DND-41 (cell line): ENCODE results near the gene TEKT2.

ENCODE experiments used
- ATAC-seq: fragments of 200-7000 bp; cut with Tn5 transposase; 3 replicates; pipeline ENCODE4 v1.9.1; 2021; ENCODE audit warnings: low read depth; ENCODE audit not compliant: insufficient read depth
- DNase-seq: peaks from one replicate; pipeline ENCODE4 v3.0.0-alpha.2; 2020
- H2AFZ ChIP-seq: 2 replicates; pipeline ENCODE4 v1.6.0; 2012; ENCODE audit warnings: low read depth, low read length
- H3K27ac ChIP-seq: 2 replicates; pipeline ENCODE4 v1.5.1; 2012; ENCODE audit warnings: low read length, inconsistent platforms
- H3K27me3 ChIP-seq: fragments of 200-600 bp; sonication (generic); 2 replicates; pipeline ENCODE4 v1.6.0; 2012; ENCODE audit warnings: low read length, mild to moderate bottlenecking, inconsistent platforms; ENCODE audit not compliant: insufficient read depth, poor library complexity
- H3K36me3 ChIP-seq: 2 replicates; pipeline ENCODE4 v1.5.1; 2012; ENCODE audit warnings: low read length, inconsistent platforms; ENCODE audit not compliant: insufficient read depth
- H3K4me1 ChIP-seq: 2 replicates; pipeline ENCODE4 v1.5.1; 2012; ENCODE audit warnings: mild to moderate bottlenecking, low read length; ENCODE audit not compliant: insufficient read depth
- H3K4me2 ChIP-seq: 2 replicates; pipeline ENCODE4 v1.6.0; 2012; ENCODE audit warnings: mild to moderate bottlenecking, moderate library complexity, low read length, inconsistent platforms; ENCODE audit not compliant: insufficient read depth
- H3K4me3 ChIP-seq, 2 experiments: fragments of 200-600 bp in 1 of 2; shearing (Covaris generic) in 1 of 2; 2 replicates each; pipeline ENCODE4 v1.5.1; 2012 to 2016; ENCODE audit warnings: inconsistent platforms in 2 of 2, low read length in 2 of 2, mild to moderate bottlenecking in 2 of 2, low read depth in 1 of 2, moderate library complexity in 1 of 2
- H3K79me2 ChIP-seq: 2 replicates; pipeline ENCODE4 v1.6.0; 2012; ENCODE audit warnings: low read length, inconsistent platforms; ENCODE audit not compliant: insufficient read depth
- H3K9ac ChIP-seq: 2 replicates; pipeline ENCODE4 v1.6.0; 2012; ENCODE audit warnings: low read depth, mild to moderate bottlenecking, inconsistent platforms, low read length, moderate library complexity
- H3K9me3 ChIP-seq: 2 replicates; pipeline ENCODE4 v1.5.1; 2012; ENCODE audit warnings: low read length, moderate library complexity, mild to moderate bottlenecking, inconsistent platforms; ENCODE audit not compliant: insufficient read depth, severe bottlenecking
- H4K20me1 ChIP-seq: 2 replicates; pipeline ENCODE4 v1.6.0; 2012; ENCODE audit warnings: low read length; ENCODE audit not compliant: insufficient read depth
- EZH2 ChIP-seq: IDR thresholded peaks from 3 replicates; pipeline ENCODE4 v1.6.1; 2012; ENCODE audit warnings: borderline replicate concordance, low read depth, mild to moderate bottlenecking, moderate library complexity, low read length, inconsistent platforms; ENCODE audit not compliant: severe bottlenecking
- TF ChIP-seq, protein P1 (sequence below): IDR thresholded peaks from 2 replicates; pipeline ENCODE4 v1.5.1; 2012; ENCODE audit warnings: borderline replicate concordance, low read length, moderate library complexity, mild to moderate bottlenecking; ENCODE audit not compliant: poor library complexity, severe bottlenecking; ENCODE audit errors: extremely low read depth

The TEKT2 gene

DNA sequence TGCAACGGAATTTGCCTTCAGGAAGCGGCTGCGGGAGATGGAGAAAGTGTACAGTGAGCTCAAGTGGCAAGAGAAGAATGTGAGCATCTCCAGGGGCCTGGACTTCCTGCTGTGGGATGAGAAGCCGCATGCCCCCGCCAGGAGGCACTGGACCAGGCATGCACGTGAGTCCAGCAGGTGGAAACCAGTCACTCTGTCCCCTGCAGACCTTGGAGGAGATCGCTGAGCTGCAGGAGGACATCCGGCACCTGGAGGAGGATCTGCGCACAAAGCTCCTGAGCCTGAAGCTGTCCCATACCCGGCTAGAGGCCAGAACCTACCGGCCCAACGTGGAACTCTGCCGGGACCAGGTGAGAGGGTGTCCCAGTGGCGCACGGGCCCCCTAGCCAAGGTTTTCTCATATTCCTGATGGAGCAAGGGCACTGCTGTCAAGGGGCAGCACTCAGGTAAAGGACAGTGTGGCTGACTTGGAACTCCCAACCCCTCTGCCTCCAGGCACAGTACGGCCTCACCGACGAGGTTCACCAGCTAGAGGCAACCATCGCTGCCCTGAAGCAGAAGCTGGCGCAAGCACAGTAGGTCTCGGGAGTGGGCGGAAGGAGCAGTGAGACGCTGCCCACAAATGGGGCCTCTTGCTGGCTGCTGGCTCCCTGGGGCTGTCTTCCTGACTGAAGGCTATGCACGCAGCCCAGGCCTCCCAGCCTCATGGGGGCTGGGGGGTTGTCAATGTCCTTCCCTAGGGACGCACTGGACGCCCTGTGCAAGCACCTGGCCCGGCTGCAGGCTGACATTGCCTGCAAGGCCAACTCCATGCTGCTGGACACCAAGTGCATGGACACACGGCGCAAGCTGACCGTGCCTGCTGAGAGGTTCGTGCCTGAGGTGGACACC lies 3.6 kb downstream of the TEKT2 start:
- H3K4me1 ChIP-seq, result peaks cover 44% of the 10 kb centered on the region

DNA sequence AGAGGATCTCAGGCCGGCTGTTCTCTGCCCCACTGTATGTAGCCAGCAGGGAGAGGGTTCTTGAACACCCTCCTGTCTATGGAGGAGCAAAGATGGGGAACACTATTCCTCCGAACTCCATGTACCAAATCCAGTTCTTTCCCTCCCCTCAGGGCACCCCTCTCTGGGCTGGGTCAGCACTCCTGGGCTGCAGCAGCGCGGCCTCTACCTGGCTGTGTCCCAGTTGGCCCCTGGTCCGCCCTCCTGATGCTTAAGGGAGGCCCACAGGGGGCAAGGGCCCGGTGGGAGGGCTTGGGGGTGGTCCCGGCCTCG lies 4.3 kb downstream of the TEKT2 start:
- H3K27ac ChIP-seq, result peak overlapping the region; percentile 78
- DNase-seq (no peak), ATAC-seq (peak; percentile 44; the same call in 2 of the 3 replicates)
- TF ChIP-seq EZH2, result no peak
- TF ChIP-seq, protein P1, sequence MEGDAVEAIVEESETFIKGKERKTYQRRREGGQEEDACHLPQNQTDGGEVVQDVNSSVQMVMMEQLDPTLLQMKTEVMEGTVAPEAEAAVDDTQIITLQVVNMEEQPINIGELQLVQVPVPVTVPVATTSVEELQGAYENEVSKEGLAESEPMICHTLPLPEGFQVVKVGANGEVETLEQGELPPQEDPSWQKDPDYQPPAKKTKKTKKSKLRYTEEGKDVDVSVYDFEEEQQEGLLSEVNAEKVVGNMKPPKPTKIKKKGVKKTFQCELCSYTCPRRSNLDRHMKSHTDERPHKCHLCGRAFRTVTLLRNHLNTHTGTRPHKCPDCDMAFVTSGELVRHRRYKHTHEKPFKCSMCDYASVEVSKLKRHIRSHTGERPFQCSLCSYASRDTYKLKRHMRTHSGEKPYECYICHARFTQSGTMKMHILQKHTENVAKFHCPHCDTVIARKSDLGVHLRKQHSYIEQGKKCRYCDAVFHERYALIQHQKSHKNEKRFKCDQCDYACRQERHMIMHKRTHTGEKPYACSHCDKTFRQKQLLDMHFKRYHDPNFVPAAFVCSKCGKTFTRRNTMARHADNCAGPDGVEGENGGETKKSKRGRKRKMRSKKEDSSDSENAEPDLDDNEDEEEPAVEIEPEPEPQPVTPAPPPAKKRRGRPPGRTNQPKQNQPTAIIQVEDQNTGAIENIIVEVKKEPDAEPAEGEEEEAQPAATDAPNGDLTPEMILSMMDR, result no peak
- H2AFZ ChIP-seq, result peak overlapping the region; percentile 96
- peaks cover 28% of the 10 kb centered on the region for H3K36me3 ChIP-seq
- no peaks in the 10 kb centered on the region for H3K9me3 ChIP-seq
- peak overlapping the region; percentile 83 for H3K9ac ChIP-seq
- H3K4me2 ChIP-seq, result peak overlapping the region; percentile 96
- H3K79me2 ChIP-seq, result peaks cover 40% of the 10 kb centered on the region
- peak overlapping the region; percentile 65 to 85; a peak in 3 of 4 replicates for H3K4me3 ChIP-seq
- peaks cover 11% of the 10 kb centered on the region for H3K27me3 ChIP-seq
- peaks cover 19% of the 10 kb centered on the region; the same call in 1 of the 2 replicates for H4K20me1 ChIP-seq
- H3K4me1 ChIP-seq, result peaks cover 44% of the 10 kb centered on the region

More for the DNA sequence above, 3.6 kb downstream of the TEKT2 start:
- DNase-seq (no peak), ATAC-seq (no peak)
- peaks cover 20% of the 10 kb centered on the region for H3K36me3 ChIP-seq
- H3K4me3 ChIP-seq, result peak overlapping the region in 1 of 2 experiments; percentile 85; a peak in 1 of 4 replicates
- H2AFZ ChIP-seq, result peak overlapping the region; percentile 96
- TF ChIP-seq, protein P1, result no peak
- TF ChIP-seq EZH2, result no peak
- peaks cover 14% of the 10 kb centered on the region; the same call in 1 of the 2 replicates for H4K20me1 ChIP-seq
- H3K79me2 ChIP-seq, result peaks cover 37% of the 10 kb centered on the region
- peaks cover 11% of the 10 kb centered on the region for H3K27me3 ChIP-seq
- H3K9me3 ChIP-seq, result no peaks in the 10 kb centered on the region
- H3K27ac ChIP-seq, result peak overlapping the region; percentile 78; the same call in 1 of the 2 replicates
- peak overlapping the region; percentile 96; the same call in 1 of the 2 replicates for H3K4me2 ChIP-seq
- peak overlapping the region; percentile 83 for H3K9ac ChIP-seq

GRCh38 chr1:36088577-36089392 lies 4.9 kb downstream of the TEKT2 start, which contains the start of gene ADPRS:
ADPRS (plus strand) TSS chr1:36088892; CDS start chr1:36088905, 13 bp downstream.
- Histone ChIP-seq H3K79me2 (peaks cover 40% of the 10 kb centered on the region), H3K4me2 (peak within 1 kb of the TSS; percentile 96), H3K4me3 (peak within 1 kb of the TSS; percentile 65 to 85), H4K20me1 (peaks cover 23% of the 10 kb centered on the region), H3K9ac (peak within 1 kb of the TSS; percentile 83), H3K27me3 (peaks cover 9% of the 10 kb centered on the region), H3K36me3 (peaks cover 33% of the 10 kb centered on the region), H2AFZ (peak within 1 kb of the TSS; percentile 96), H3K4me1 (peaks cover 44% of the 10 kb centered on the region), H3K9me3 (no peaks in the 10 kb centered on the region), H3K27ac (peak within 1 kb of the TSS; percentile 78)
- DNase-seq (peak; percentile 92), ATAC-seq (peak; percentile 87)
- TF ChIP-seq, protein P1, result peak; percentile 99
- no peak for TF ChIP-seq EZH2
